Measurements from ENCODE around the gene SERPINE1. TPM values are rescaled to one million over a fixed set of nuclear protein-coding genes. Genes with fewer than 3 reads are reported as not detected.

The SERPINE1 gene
- total RNA-seq, 4 donors from 2014 or later, result 2.4 to 8.3 (median 3.3) TPM

DNA sequence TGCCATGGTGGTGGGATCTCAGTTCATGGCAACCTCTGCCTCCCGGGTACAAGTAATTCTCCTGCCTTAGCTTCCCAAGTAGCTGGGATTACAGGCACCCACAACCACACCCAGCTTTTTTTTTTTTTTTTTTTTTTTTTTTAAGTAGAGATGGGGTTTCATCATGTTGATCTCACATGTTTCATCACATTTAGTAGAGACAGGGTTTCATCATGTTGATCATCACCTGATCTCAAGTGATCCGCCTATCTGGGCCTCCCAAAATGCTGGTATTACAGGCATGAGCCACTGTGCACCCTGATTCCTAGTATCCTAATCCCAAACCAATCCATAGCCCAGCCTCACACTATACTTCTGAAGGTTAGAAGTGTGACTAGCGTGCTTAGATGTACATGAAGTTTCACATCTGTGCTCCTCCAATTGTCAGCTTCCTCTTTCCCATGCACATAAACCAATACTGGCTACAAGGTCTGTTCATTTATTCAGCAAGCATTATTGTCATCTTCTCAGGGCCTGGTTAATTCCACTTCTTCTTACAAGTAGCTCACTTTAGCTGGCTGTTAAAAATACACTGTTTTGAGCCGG lies 60.0 kb downstream of the SERPINE1 start:
- TF ChIP-seq, protein P1, sequence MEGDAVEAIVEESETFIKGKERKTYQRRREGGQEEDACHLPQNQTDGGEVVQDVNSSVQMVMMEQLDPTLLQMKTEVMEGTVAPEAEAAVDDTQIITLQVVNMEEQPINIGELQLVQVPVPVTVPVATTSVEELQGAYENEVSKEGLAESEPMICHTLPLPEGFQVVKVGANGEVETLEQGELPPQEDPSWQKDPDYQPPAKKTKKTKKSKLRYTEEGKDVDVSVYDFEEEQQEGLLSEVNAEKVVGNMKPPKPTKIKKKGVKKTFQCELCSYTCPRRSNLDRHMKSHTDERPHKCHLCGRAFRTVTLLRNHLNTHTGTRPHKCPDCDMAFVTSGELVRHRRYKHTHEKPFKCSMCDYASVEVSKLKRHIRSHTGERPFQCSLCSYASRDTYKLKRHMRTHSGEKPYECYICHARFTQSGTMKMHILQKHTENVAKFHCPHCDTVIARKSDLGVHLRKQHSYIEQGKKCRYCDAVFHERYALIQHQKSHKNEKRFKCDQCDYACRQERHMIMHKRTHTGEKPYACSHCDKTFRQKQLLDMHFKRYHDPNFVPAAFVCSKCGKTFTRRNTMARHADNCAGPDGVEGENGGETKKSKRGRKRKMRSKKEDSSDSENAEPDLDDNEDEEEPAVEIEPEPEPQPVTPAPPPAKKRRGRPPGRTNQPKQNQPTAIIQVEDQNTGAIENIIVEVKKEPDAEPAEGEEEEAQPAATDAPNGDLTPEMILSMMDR (IDR thresholded peaks at IDR 0.05), result no peak
- TF ChIP-seq POLR2A (IDR thresholded peaks at IDR 0.05), result no peak
- Histone ChIP-seq H3K27ac (no peak overlapping the region), H3K27me3 (no peaks in the 10 kb centered on the region), H3K9me3 (no peaks in the 10 kb centered on the region), H3K36me3 (no peaks in the 10 kb centered on the region), H3K4me1 (peaks cover 0 to 13% (median under 1%) of the 10 kb centered on the region in 4 donors), H3K4me3 (no peak overlapping the region)
- DNase-seq, result no peak

Small RNA genes lying within 50 kb of the gene (small RNA-seq; reads per million reads assigned to genes)
- 0 reads per million in 2 donors for gene MIR4653

Other genes starting within 250 kb of the SERPINE1 start
- gene UFSP1, start 237.4 kb upstream of the SERPINE1 start, total RNA-seq, result 1 to 10 TPM; 4.1 to 7.0 (median 5.2) TPM
- 10 to 100 TPM in 3 of 4 donors, 1 to 10 TPM in 1; 3.3 to 35.4 (median 25.3) TPM for gene ACHE, start 231.2 kb upstream of the SERPINE1 start, total RNA-seq
- gene MUC3A, start 177.6 kb upstream of the SERPINE1 start, total RNA-seq, result 100 to 1,000 TPM in 3 of 4 donors, 10 to 100 TPM in 1; 85.8 to 694 (median 395) TPM
- 10 to 100 TPM in 2 of 4 donors, 1 to 10 TPM in 2; 4.8 to 31.8 (median 9.0) TPM for gene MUC12, start 157.5 kb upstream of the SERPINE1 start, total RNA-seq
- 1,000 to 10,000 TPM in 1 of 4 donors, 100 to 1,000 TPM in 2, 10 to 100 TPM in 1; 64.4 to 1,011 (median 801) TPM for gene MUC17, start 107.0 kb upstream of the SERPINE1 start, total RNA-seq
- 10 to 100 TPM; 19.4 to 43.7 (median 38.3) TPM for gene TRIM56, start 41.6 kb upstream of the SERPINE1 start, total RNA-seq
- 100 to 1,000 TPM in 2 of 4 donors, 10 to 100 TPM in 2; 53.6 to 136 (median 95.7) TPM for gene AP1S1, start 27.4 kb downstream of the SERPINE1 start, total RNA-seq
- under 1 TPM in 1 of 4 donors, not detected in 3; 0.94 TPM for gene VGF, start 38.5 kb downstream of the SERPINE1 start, total RNA-seq
- 1 to 10 TPM in 1 of 4 donors, not detected in 3; 1.0 TPM for gene NAT16, start 53.2 kb downstream of the SERPINE1 start, total RNA-seq
- 100 to 1,000 TPM in 2 of 4 donors, 10 to 100 TPM in 1, not detected in 1; 91.4 to 195 (median 123) TPM for gene MOGAT3, start 73.9 kb downstream of the SERPINE1 start, total RNA-seq
- gene PLOD3, start 90.5 kb downstream of the SERPINE1 start, total RNA-seq, result 100 to 1,000 TPM in 2 of 4 donors, 10 to 100 TPM in 2; 62.7 to 103 (median 83.7) TPM
- gene ZNHIT1, start 91.1 kb downstream of the SERPINE1 start, total RNA-seq, result 100 to 1,000 TPM in 2 of 4 donors, 10 to 100 TPM in 2; 37.1 to 142 (median 110) TPM
- gene CLDN15, start 110.7 kb downstream of the SERPINE1 start, total RNA-seq, result 100 to 1,000 TPM in 3 of 4 donors, 10 to 100 TPM in 1; 94.9 to 942 (median 697) TPM
- 100 to 1,000 TPM; 143 to 289 (median 231) TPM for gene FIS1, start 118.0 kb downstream of the SERPINE1 start, total RNA-seq
- 1 to 10 TPM in 3 of 4 donors, under 1 TPM in 1; 0.85 to 4.6 (median 2.3) TPM for gene IFT22, start 194.7 kb downstream of the SERPINE1 start, total RNA-seq
- gene COL26A1, start 235.8 kb downstream of the SERPINE1 start, total RNA-seq, result not detected

Measured in Peyer's patch (tissue), 4 donors.